WI38 (cell line): Measurements from ENCODE around the gene ZNF260.
"Not testable (repeated sequence)": the region's sequence is repeated elsewhere in the genome, so short reads cannot be mapped to it uniquely, and the experiment has no call there.

ENCODE experiments used
- H3K4me3 ChIP-seq: 2 replicates; pipeline ENCODE4 v1.5.1; 2011; ENCODE audit warnings: low read depth, mild to moderate bottlenecking, control low read depth, low read length
- CTCF ChIP-seq: IDR thresholded peaks from 2 replicates; pipeline ENCODE4 v1.5.1; 2012; ENCODE audit warnings: low read depth, mild to moderate bottlenecking, control low read depth, low read length

Gene ZNF260

GRCh38 chr19:36514012-36514612 lies 14.0 kb downstream of the ZNF260 start:
- no peak for TF ChIP-seq CTCF
- no peak overlapping the region for H3K4me3 ChIP-seq

GRCh38 chr19:36508325-36508724 lies 19.7 kb downstream of the ZNF260 start:
- H3K4me3 ChIP-seq: no peak overlapping the region
- TF ChIP-seq CTCF: no peak

- H3K4me3 ChIP-seq: no peak overlapping the region
- TF ChIP-seq CTCF: no peak
Measured at GRCh38 chr19:36501973-36502372, 26.1 kb downstream of the ZNF260 start.

- no peak for TF ChIP-seq CTCF
- no peak overlapping the region for H3K4me3 ChIP-seq
Measured at GRCh38 chr19:36497001-36497400, 31.1 kb downstream of the ZNF260 start.

- not testable (repeated sequence) for H3K4me3 ChIP-seq
Measured at GRCh38 chr19:36492689-36493453, 35.2 kb downstream of the ZNF260 start.

GRCh38 chr19:36490846-36491245 lies 37.2 kb downstream of the ZNF260 start:
- H3K4me3 ChIP-seq: not testable (repeated sequence)

More at GRCh38 chr19:36492689-36493453, 35.2 kb downstream of the ZNF260 start:
- peak; percentile 47; the same call in 1 of the 2 replicates for TF ChIP-seq CTCF

- TF ChIP-seq CTCF: no peak
- peak overlapping the region; percentile 73 for H3K4me3 ChIP-seq
Measured at GRCh38 chr19:36489920-36490415, 38.1 kb downstream of the ZNF260 start.
